Progenitor cell of endocrine pancreas (in vitro differentiated cells): ENCODE data around the gene PTK6. TPM values are rescaled to one million over a fixed set of nuclear protein-coding genes. Genes with fewer than 3 reads are reported as not detected.

Experiments used
- DNase-seq: peaks from one replicate; pipeline ENCODE4 v3.0.0; 2021; ENCODE audit warnings: low spot score; ENCODE audit not compliant: unreplicated experiment
- H3K27ac Mint-ChIP-seq: 2 replicates; pipeline ENCODE4 v1.8.0; 2021; ENCODE audit warnings: mild to moderate bottlenecking, moderate library complexity, mixed read lengths
- H3K27me3 Mint-ChIP-seq: 2 replicates; pipeline ENCODE4 v1.8.0; 2021; ENCODE audit warnings: mixed read lengths
- H3K36me3 Mint-ChIP-seq: 2 replicates; pipeline ENCODE4 v1.8.0; 2022; ENCODE audit warnings: mixed read lengths; ENCODE audit not compliant: insufficient read depth
- H3K4me1 Mint-ChIP-seq: 2 replicates; pipeline ENCODE4 v1.8.0; 2021; ENCODE audit warnings: low read depth, mixed read lengths
- H3K4me3 Mint-ChIP-seq: 2 replicates; pipeline ENCODE4 v1.8.0; 2021; ENCODE audit warnings: low read depth, mild to moderate bottlenecking, moderate library complexity, mixed read lengths
- H3K9me3 Mint-ChIP-seq: 2 replicates; pipeline ENCODE4 v1.8.0; 2021; ENCODE audit warnings: low read depth, mixed read lengths
- CTCF ChIP-seq: fragments of 200-600 bp; sonication (generic); IDR thresholded peaks from one replicate; pipeline ENCODE4 v1.5.0; 2021; ENCODE audit warnings: antibody characterized with exemption, mild to moderate bottlenecking; ENCODE audit not compliant: unreplicated experiment
- total RNA-seq: library from RNA; stranded (reverse); gene quantifications from 2 replicates; pipeline ENCODE4 v1.2.1, GENCODE V29; 2021

The PTK6 gene
- total RNA-seq, 1 donor from 2014 or later, result 0.29 TPM

- no peak for TF ChIP-seq CTCF
- Mint-ChIP-seq H3K9me3 (peaks cover 4% of the 10 kb centered on the region), H3K27ac (no peak overlapping the region), H3K4me1 (no peaks in the 10 kb centered on the region), H3K27me3 (peaks cover 26% of the 10 kb centered on the region), H3K4me3 (no peak overlapping the region), H3K36me3 (no peaks in the 10 kb centered on the region)
- no peak for DNase-seq
Measured at GRCh38 chr20:63490416-63490815, 46.8 kb downstream of the PTK6 start.

DNA sequence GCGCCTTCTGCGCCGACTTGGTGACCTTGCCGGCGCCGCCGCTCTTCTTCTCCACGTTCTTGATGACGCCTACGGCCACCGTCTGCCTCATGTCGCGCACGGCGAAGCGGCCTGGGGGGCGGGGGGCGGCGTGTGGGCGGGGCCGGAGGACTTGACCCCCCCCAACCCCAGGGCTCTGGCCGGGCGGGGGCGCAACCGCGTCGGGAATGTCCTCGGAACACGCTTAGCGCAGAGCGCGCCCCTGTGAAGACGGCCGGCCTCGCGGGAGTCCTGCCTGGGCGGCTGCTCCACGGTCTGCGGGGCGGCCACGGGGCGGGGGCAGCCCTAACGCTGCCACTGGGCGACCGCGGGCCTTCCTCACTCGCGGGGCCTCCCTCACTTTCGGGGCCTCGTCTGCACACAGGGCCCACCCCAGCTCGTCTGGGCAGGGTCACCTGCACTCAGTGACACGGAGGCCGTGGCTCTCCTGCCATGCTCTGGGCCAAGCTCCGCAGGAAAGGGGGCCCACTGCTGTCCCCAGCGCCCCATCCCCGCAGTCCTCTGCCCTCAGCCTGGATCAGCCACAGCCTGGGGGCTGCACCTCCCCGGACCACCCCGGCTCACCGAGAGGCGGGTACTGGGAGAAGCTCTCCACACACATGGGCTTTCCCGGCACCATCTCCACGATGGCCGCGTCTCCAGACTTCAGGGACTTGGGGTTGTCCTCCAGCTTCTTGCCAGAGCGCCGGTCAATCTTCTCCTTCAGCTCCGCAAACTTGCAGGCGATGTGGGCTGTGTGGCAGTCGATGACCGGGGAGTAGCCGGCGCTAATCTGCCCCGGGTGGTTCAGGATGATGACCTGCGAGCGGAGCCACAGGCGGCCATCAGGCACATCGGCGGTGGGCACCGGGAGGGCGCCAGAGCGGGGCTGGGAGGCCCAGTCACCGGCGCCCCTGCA is 48.6 kb downstream of the PTK6 start:
- no peaks in the 10 kb centered on the region for H3K36me3 Mint-ChIP-seq
- peaks cover 30% of the 10 kb centered on the region for H3K27me3 Mint-ChIP-seq
- DNase-seq, result no peak
- H3K27ac Mint-ChIP-seq, result no peak overlapping the region
- H3K4me1 Mint-ChIP-seq, result no peaks in the 10 kb centered on the region
- no peak overlapping the region for H3K4me3 Mint-ChIP-seq
- peaks cover 4% of the 10 kb centered on the region for H3K9me3 Mint-ChIP-seq
- no peak for TF ChIP-seq CTCF

- no peak for DNase-seq
Measured at GRCh38 chr20:63487781-63488241, 49.4 kb downstream of the PTK6 start.

GRCh38 chr20:63487116-63487764 is 49.9 kb downstream of the PTK6 start:
- Mint-ChIP-seq H3K4me1 (no peaks in the 10 kb centered on the region), H3K4me3 (no peak overlapping the region), H3K36me3 (no peaks in the 10 kb centered on the region), H3K27ac (no peak overlapping the region), H3K27me3 (peaks cover 38% of the 10 kb centered on the region), H3K9me3 (peaks cover under 1% of the 10 kb centered on the region)
- TF ChIP-seq CTCF, result no peak
- no peak for DNase-seq

More at GRCh38 chr20:63487781-63488241, 49.4 kb downstream of the PTK6 start:
- no peak overlapping the region for H3K27ac Mint-ChIP-seq
- H3K36me3 Mint-ChIP-seq, result no peaks in the 10 kb centered on the region
- H3K4me1 Mint-ChIP-seq, result no peaks in the 10 kb centered on the region
- H3K9me3 Mint-ChIP-seq, result peaks cover 4% of the 10 kb centered on the region
- H3K27me3 Mint-ChIP-seq, result peaks cover 33% of the 10 kb centered on the region
- H3K4me3 Mint-ChIP-seq, result no peak overlapping the region
- TF ChIP-seq CTCF, result no peak

DNA sequence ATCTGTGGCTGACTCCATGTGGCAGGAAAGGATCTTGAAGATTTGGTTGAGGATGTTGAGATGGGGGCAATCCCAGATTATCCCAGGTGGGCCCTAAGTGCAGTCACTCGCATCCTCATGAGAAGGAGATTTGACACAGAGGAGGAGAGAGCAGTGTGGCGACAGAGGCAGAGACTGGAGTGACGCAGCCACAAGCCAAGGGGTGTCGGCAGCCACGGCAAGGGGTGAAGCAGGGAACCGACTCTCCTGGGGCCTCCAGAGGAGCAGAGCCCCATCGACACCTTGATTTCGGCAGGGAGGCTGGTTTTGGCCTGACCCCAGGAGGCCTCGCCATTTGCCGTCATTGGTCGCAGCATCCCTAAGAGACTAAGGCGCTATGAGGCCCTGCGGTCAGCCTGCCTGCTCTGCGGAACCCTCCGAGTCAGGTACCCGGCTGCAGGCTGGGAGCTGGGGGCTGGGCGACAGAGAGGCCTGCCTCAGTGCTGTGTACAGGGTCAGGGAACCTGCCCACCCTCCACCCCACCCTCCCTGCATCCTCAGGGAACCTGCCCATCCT is 50.8 kb downstream of the PTK6 start:
- Mint-ChIP-seq H3K36me3 (no peaks in the 10 kb centered on the region), H3K9me3 (no peaks in the 10 kb centered on the region), H3K27ac (no peak overlapping the region), H3K4me3 (no peak overlapping the region), H3K4me1 (no peaks in the 10 kb centered on the region), H3K27me3 (peaks cover 41% of the 10 kb centered on the region)
- no peak for DNase-seq
- no peak for TF ChIP-seq CTCF
